Measurements from ENCODE around the gene PLEKHG5. TPM values are rescaled to one million over a fixed set of nuclear protein-coding genes. Genes with fewer than 3 reads are reported as not detected.
"Not testable (repeated sequence)": the region's sequence is repeated elsewhere in the genome, so short reads cannot be mapped to it uniquely, and the experiment has no call there.

PLEKHG5 gene
- total and polyA plus RNA-seq, 10 donors: 6.4 to 120 (median 59.4) TPM

DNA sequence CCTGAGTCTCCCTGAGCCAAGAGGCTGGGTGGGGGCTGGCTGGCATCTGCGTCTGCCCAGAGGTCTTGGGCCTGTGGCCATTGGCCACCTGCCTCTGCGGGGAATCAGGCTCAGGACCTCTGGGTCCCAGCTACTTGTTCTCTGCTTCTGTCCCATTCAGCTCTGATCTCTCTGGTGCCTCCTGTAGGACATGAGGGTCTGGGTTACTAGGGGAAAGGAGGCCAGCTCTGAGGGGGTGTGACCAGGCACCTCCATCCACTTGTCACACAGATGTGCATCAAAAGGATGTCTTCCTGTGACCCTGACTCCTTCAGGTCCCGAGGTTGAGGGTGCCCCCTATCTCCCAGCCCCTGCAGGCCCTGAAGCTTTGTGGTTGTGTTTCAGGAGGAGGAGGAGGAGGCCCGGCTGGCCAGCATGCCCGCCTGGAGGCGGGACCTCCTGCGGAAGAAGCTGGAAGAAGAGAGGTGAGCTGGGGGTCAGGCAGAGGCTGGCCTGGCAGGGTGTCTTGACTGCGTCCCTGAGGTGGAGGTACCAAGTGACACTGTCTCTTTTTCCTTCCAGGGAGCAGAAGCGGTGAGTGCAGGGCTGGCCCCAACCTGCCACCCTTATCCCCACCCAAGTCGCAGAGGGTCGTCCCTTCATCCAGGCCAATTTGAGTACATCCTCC lies 34.5 kb downstream of the PLEKHG5 start:
- DNase-seq: no peak
- TF ChIP-seq POLR2A (IDR thresholded peaks at IDR 0.05): no peak
- H3K4me3 ChIP-seq: no peak overlapping the region
- H3K9me3 ChIP-seq: no peaks in the 10 kb centered on the region
- 72 to 85% (median 78%) methylated on average over 9 to 11 of the region's 11 CpGs for WGBS, 5 donors
- peaks cover 0 to 96% (median 46%) of the 10 kb centered on the region in 7 donors for H3K27me3 ChIP-seq (replicated peaks in 1 of 7)
- H3K36me3 ChIP-seq: peaks cover 0 to 13% (median 8%) of the 10 kb centered on the region in 6 donors
- intact Hi-C loops (cut with DNase I; ENCODE audit: low total_unique reads): no loop called here
- peaks cover 13 to 54% (median 40%) of the 10 kb centered on the region in 6 donors for H3K4me1 ChIP-seq
- H3K27ac ChIP-seq: no peak overlapping the region

DNA sequence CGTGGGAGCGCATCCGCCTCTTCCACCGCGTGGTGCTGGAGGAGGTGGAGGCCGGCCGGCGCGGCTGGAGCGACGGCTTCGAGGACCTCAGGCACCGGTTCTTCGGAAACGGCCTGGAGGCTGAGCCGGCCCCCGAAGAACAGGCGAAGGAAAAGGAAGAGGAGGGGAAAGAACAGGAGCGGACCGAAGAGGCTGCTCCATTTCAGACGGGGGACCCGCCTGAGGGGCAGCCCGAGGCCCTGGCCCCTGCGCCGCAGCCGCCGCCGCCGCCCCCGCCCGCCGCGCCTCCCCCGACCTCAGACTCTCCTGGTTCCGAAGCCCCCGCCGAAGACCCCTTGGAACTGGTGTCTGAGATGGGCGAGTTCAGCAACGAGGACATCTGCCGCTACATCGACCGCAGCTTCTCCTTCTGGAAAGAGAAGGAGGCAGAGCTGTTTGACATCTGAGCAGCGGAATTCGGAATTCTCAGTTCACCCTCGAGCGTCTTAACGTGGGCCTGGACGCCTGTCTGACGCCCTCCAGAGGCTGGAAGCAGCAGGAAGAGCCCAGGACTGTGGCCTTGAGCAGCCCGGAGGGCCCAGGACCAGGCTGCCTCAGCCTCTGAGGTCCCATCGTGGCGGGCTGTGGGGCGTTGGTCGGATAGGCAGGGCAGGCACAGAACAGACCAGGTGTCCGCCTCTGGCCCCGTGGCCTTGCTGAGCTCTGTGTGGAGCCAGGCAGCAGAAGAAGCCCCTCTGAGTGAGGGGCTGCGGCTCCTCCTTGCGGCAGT lies 35.5 kb downstream of the PLEKHG5 start:
- peak overlapping the region in 2 of 8 donors; percentile 2 to 51 for H3K4me3 ChIP-seq
- peaks cover 0 to 97% (median 50%) of the 10 kb centered on the region in 7 donors for H3K27me3 ChIP-seq (replicated peaks in 1 of 7)
- intact Hi-C loops (cut with DNase I; ENCODE audit: low total_unique reads); H3K27ac ChIP-seq; DNase-seq; H3K9me3 ChIP-seq; H3K36me3 ChIP-seq: not testable (repeated sequence)
- peaks cover 10 to 44% (median 30%) of the 10 kb centered on the region in 6 donors for H3K4me1 ChIP-seq
- 24 to 55% (median 30%) methylated on average over 8 to 58 of the region's 58 CpGs for WGBS, 5 donors

DNA sequence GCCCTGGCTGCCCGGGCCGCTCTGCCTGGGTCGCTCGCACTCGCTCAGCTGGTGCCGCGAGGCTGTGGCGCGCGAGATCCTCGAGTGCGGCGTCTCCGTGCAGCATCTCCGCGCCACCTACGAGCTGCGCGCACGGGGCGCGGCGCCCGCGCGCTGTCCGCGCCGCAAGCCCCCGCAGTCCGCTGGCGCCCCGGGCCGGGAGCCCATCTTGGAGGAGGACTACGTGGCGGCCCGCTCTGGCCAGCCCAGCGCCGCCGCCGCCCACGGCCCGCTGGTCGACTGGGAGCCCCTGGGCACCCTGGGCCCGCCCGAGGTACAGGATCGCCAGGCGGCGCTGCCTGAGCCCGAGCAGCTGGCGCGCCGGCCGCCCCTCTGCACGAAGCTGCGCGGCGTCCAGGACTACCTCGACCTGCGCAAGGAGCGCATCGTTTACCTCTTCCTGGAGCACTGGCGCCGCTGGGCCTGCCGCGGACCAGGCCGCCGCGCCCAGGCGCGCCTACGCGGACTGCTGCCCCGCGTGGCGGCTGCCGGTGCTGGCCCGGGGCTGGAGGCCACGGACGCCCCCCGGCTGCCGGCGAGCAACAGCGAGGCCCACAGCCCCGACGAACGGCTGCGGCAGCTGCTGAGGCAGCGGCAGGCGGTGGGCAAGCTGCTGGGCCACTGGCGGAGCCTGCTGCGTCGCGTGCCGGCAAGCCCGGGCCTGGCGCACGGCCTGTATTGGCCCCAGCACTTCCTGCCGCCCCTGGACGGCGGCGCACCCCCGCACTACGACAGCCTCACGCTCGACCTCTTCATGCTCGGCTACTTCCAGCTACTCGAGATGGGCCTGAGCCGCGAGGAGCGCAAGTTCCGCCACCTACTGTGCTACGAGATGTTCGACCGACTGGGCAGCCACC lies 36.4 kb downstream of the PLEKHG5 start:
- H3K4me3 ChIP-seq: peak overlapping the region in 3 of 8 donors; percentile 0 to 51 (median 2)
- H3K9me3 ChIP-seq: no peaks in the 10 kb centered on the region
- no peak for TF ChIP-seq POLR2A (IDR thresholded peaks at IDR 0.05)
- TF ChIP-seq POLR2AphosphoS5 (IDR thresholded peaks at IDR 0.05): no peak
- TF ChIP-seq, protein P1, sequence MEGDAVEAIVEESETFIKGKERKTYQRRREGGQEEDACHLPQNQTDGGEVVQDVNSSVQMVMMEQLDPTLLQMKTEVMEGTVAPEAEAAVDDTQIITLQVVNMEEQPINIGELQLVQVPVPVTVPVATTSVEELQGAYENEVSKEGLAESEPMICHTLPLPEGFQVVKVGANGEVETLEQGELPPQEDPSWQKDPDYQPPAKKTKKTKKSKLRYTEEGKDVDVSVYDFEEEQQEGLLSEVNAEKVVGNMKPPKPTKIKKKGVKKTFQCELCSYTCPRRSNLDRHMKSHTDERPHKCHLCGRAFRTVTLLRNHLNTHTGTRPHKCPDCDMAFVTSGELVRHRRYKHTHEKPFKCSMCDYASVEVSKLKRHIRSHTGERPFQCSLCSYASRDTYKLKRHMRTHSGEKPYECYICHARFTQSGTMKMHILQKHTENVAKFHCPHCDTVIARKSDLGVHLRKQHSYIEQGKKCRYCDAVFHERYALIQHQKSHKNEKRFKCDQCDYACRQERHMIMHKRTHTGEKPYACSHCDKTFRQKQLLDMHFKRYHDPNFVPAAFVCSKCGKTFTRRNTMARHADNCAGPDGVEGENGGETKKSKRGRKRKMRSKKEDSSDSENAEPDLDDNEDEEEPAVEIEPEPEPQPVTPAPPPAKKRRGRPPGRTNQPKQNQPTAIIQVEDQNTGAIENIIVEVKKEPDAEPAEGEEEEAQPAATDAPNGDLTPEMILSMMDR (IDR thresholded peaks at IDR 0.05 in 8 of 11, conservative IDR thresholded peaks at IDR 0.05 in 3 of 11): peak in 1 of 11 experiments; percentile 1
- intact Hi-C loops (cut with DNase I; ENCODE audit: low total_unique reads): no loop called here
- no peak overlapping the region for H3K27ac ChIP-seq
- no peak for DNase-seq
- no peaks in the 10 kb centered on the region for H3K36me3 ChIP-seq
- H3K4me1 ChIP-seq: peaks cover 4 to 36% (median 22%) of the 10 kb centered on the region in 6 donors
- H3K27me3 ChIP-seq (replicated peaks in 1 of 7): peaks cover 0 to 97% (median 56%) of the 10 kb centered on the region in 7 donors
- 3 to 15% (median 3%) methylated on average over 28 to 115 of the region's 115 CpGs for WGBS, 5 donors

DNA sequence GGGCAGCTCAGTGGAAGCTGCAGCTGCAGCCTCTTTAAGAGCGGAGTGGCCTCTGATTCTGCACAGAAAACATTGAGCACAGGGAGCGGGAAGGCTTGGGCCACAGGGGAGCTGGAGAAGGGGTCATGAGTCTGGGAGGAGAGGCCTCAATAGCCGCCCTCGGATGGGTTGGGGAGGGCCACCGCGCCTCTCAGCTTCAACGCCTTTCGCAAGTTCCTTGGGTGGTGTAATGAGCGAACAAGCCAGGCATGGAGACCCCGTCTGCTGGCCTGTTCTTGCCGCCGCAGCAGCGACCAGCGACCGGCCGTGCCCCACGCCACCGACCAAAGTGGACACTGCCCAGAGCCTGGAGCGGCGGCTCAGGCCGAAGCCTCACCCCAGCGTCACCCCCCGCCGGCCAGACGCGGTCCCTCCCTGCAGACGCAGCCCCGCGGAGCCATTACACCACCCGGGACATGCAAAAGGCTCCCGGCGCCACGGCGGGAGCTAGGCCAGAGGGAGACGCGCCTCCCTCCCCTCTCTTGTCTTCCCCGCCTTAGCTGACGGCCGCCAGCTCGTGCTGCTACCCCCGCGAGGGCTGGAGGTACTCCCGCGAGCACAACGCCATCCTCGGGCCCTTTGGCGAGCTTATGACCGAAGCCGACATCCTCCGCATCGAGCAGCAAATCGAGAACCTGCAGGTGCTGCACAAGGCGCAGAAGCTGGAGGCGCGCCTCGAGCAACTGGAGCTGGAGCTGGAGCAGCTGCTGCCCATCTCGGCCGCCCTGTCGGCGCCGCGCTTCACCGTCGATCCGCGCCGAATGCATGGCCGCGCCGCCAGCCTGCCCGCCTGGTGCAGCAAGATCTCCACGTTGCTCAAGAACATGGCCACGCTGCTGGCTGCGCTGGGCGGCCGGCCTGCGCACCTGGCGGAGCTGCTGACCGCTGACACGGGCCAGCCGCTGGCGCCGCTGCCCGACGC lies 37.3 kb downstream of the PLEKHG5 start:
- intact Hi-C loops (cut with DNase I; ENCODE audit: low total_unique reads); H3K9me3 ChIP-seq; H3K27ac ChIP-seq; H3K36me3 ChIP-seq; DNase-seq: not testable (repeated sequence)
- Histone ChIP-seq H3K27me3 (replicated peaks in 1 of 7) (peaks cover 0 to 97% (median 64%) of the 10 kb centered on the region in 7 donors), H3K4me3 (peak overlapping the region in 2 of 8 donors; percentile 0 to 51), H3K4me1 (peaks cover 0 to 32% (median 20%) of the 10 kb centered on the region in 6 donors)
- WGBS, 5 donors: 12 to 25% (median 15%) methylated on average over 65 to 85 of the region's 85 CpGs

Data from spleen (tissue), 11 donors.